HEK293 (cell line): ENCODE results near the gene HS3ST3A1.
A peak's percentile ranks its signal among the peaks of the same experiment; 100 is the strongest.

Source experiments
- CTCF ChIA-PET: fragments of 350-600 bp; formaldehyde crosslinking; extraction: SDS; loops from one replicate; lab custom pipeline; 2021; ENCODE audit warnings: antibody characterized with exemption; lab: Yijun Ruan, JAX
- POLR2A ChIA-PET: fragments of 300-600 bp; formaldehyde crosslinking; extraction: SDS; loops from one replicate; lab custom pipeline; 2020; ENCODE audit warnings: antibody characterized with exemption, inconsistent platforms; lab: Yijun Ruan, JAX
- H3K27ac ChIP-seq: fragments of 200-500 bp; sonication (Bioruptor generic); 2 replicates; pipeline ENCODE4 v1.5.1; 2014; ENCODE audit warnings: low read depth, low read length, control low read depth, inconsistent platforms; ENCODE audit errors: extremely low read depth
- H3K36me3 ChIP-seq, 2 experiments: fragments of 200-500 bp in 1 of 2; sonication (Bioruptor generic) in 1 of 2; 1 replicate in 1 of 2; 2 replicates in 1 of 2; pipeline ENCODE4 v1.5.1; 2014 to 2017; ENCODE audit warnings: inconsistent platforms in 2 of 2, low read length in 2 of 2; ENCODE audit not compliant: control insufficient read depth in 2 of 2, insufficient read depth in 1 of 2
- H3K4me1 ChIP-seq: fragments of 200-500 bp; sonication (Bioruptor generic); 2 replicates; pipeline ENCODE4 v1.5.1; 2014; ENCODE audit warnings: mild to moderate bottlenecking, low read length, inconsistent platforms; ENCODE audit not compliant: control insufficient read depth, insufficient read depth
- H3K4me3 ChIP-seq: 2 replicates; pipeline ENCODE4 v1.5.1; 2011; ENCODE audit warnings: low read depth, mild to moderate bottlenecking, control low read depth, low read length, moderate library complexity
- H3K9me3 ChIP-seq: fragments of 200-500 bp; sonication (Bioruptor generic); 2 replicates; pipeline ENCODE4 v1.5.1; 2014; ENCODE audit warnings: low read depth, low read length, inconsistent platforms; ENCODE audit not compliant: control insufficient read depth, insufficient read depth
- BCL6B ChIP-seq: fragments of 450-650 bp; formaldehyde crosslinking; IDR thresholded peaks from 2 replicates; pipeline ENCODE4 v1.5.1; 2017; ENCODE audit warnings: missing biosample characterization, missing genetic modification characterization
- FEZF1 ChIP-seq: fragments of 450-650 bp; formaldehyde crosslinking; IDR thresholded peaks from 2 replicates; pipeline ENCODE4 v1.5.1; 2016; ENCODE audit warnings: missing biosample characterization, missing genetic modification characterization
- HIC1 ChIP-seq: fragments of 450-650 bp; formaldehyde crosslinking; IDR thresholded peaks from 2 replicates; pipeline ENCODE4 v1.5.1; 2016; ENCODE audit warnings: missing biosample characterization, missing genetic modification characterization
- KLF16 ChIP-seq: fragments of 450-650 bp; formaldehyde crosslinking; IDR thresholded peaks from 2 replicates; pipeline ENCODE4 v1.5.1; 2017; ENCODE audit warnings: missing biosample characterization, missing genetic modification characterization
- MZF1 ChIP-seq: fragments of 450-650 bp; formaldehyde crosslinking; IDR thresholded peaks from 2 replicates; pipeline ENCODE4 v1.5.1; 2017; ENCODE audit warnings: missing biosample characterization, missing genetic modification characterization, borderline replicate concordance
- PRDM6 ChIP-seq: fragments of 450-650 bp; formaldehyde crosslinking; IDR thresholded peaks from 2 replicates; pipeline ENCODE4 v1.5.1; 2017; ENCODE audit warnings: missing biosample characterization, missing genetic modification characterization
- SETDB1 ChIP-seq: IDR thresholded peaks from one replicate; pipeline ENCODE4 v1.6.1; 2017; ENCODE audit warnings: mild to moderate bottlenecking, low read length, moderate library complexity, mixed read lengths; ENCODE audit not compliant: insufficient read length
- SP7 ChIP-seq: fragments of 450-650 bp; formaldehyde crosslinking; IDR thresholded peaks from 2 replicates; pipeline ENCODE4 v1.5.1; 2016; ENCODE audit warnings: missing biosample characterization, missing genetic modification characterization
- WT1 ChIP-seq: fragments of 450-650 bp; formaldehyde crosslinking; IDR thresholded peaks from 2 replicates; pipeline ENCODE4 v1.5.1; 2016; ENCODE audit warnings: missing biosample characterization, missing genetic modification characterization
- YY2 ChIP-seq: fragments of 450-650 bp; formaldehyde crosslinking; IDR thresholded peaks from 2 replicates; pipeline ENCODE4 v1.5.1; 2016; ENCODE audit warnings: missing biosample characterization, missing genetic modification characterization
- ZBTB17 ChIP-seq: fragments of 450-650 bp; formaldehyde crosslinking; IDR thresholded peaks from 2 replicates; pipeline ENCODE4 v1.5.1; 2016; ENCODE audit warnings: missing biosample characterization, missing genetic modification characterization
- ZBTB48 ChIP-seq: fragments of 450-650 bp; formaldehyde crosslinking; IDR thresholded peaks from 2 replicates; pipeline ENCODE4 v1.5.1; 2016; ENCODE audit warnings: missing biosample characterization, missing genetic modification characterization
- ZFHX2 ChIP-seq: fragments of 450-650 bp; formaldehyde crosslinking; conservative IDR thresholded peaks from 2 replicates; pipeline ENCODE4 v1.5.1; 2016; ENCODE audit warnings: missing biosample characterization, missing genetic modification characterization
- ZNF10 ChIP-seq: fragments of 450-650 bp; formaldehyde crosslinking; IDR thresholded peaks from 2 replicates; pipeline ENCODE4 v1.5.1; 2017; ENCODE audit warnings: missing biosample characterization, missing genetic modification characterization
- ZNF112 ChIP-seq: fragments of 450-650 bp; formaldehyde crosslinking; IDR thresholded peaks from 2 replicates; pipeline ENCODE4 v1.5.0; 2017; ENCODE audit warnings: missing biosample characterization, missing genetic modification characterization
- ZNF16 ChIP-seq: fragments of 450-650 bp; formaldehyde crosslinking; IDR thresholded peaks from 2 replicates; pipeline ENCODE4 v1.5.1; 2016; ENCODE audit warnings: low read depth, missing biosample characterization, missing genetic modification characterization
- ZNF184 ChIP-seq: fragments of 450-650 bp; IDR thresholded peaks from 2 replicates; pipeline ENCODE4 v1.5.1; 2018; ENCODE audit warnings: missing biosample characterization, mild to moderate bottlenecking, missing genetic modification characterization
- ZNF239 ChIP-seq: fragments of 450-650 bp; formaldehyde crosslinking; IDR thresholded peaks from 2 replicates; pipeline ENCODE4 v1.5.1; 2016; ENCODE audit warnings: missing biosample characterization, missing genetic modification characterization
- ZNF292 ChIP-seq: fragments of 450-650 bp; formaldehyde crosslinking; IDR thresholded peaks from 2 replicates; pipeline ENCODE4 v1.5.1; 2016; ENCODE audit warnings: low read depth, missing biosample characterization, missing genetic modification characterization, borderline replicate concordance
- ZNF433 ChIP-seq: fragments of 450-650 bp; formaldehyde crosslinking; IDR thresholded peaks from 2 replicates; pipeline ENCODE4 v1.5.1; 2016; ENCODE audit warnings: missing biosample characterization, missing genetic modification characterization, low read depth
- ZNF544 ChIP-seq: fragments of 450-650 bp; formaldehyde crosslinking; IDR thresholded peaks from 2 replicates; pipeline ENCODE4 v1.5.0; 2017; ENCODE audit warnings: missing biosample characterization, missing genetic modification characterization
- ZNF580 ChIP-seq: fragments of 450-650 bp; formaldehyde crosslinking; IDR thresholded peaks from 2 replicates; pipeline ENCODE4 v1.5.1; 2016; ENCODE audit warnings: missing biosample characterization, missing genetic modification characterization
- ZNF596 ChIP-seq: fragments of 450-650 bp; IDR thresholded peaks from 2 replicates; pipeline ENCODE4 v1.5.0; 2018; ENCODE audit warnings: missing biosample characterization, mild to moderate bottlenecking, missing genetic modification characterization, moderate library complexity
- ZNF624 ChIP-seq: fragments of 450-650 bp; formaldehyde crosslinking; IDR thresholded peaks from 2 replicates; pipeline ENCODE4 v1.5.1; 2017; ENCODE audit warnings: missing biosample characterization, missing genetic modification characterization
- ZNF660 ChIP-seq: fragments of 450-650 bp; IDR thresholded peaks from 2 replicates; pipeline ENCODE4 v1.5.1; 2018; ENCODE audit warnings: missing biosample characterization, mild to moderate bottlenecking, missing genetic modification characterization
- ZNF701 ChIP-seq: fragments of 450-650 bp; formaldehyde crosslinking; IDR thresholded peaks from 2 replicates; pipeline ENCODE4 v1.5.1; 2016; ENCODE audit warnings: missing biosample characterization, missing genetic modification characterization
- ZNF777 ChIP-seq: fragments of 450-650 bp; formaldehyde crosslinking; IDR thresholded peaks from 2 replicates; pipeline ENCODE4 v1.5.1; 2017; ENCODE audit warnings: missing biosample characterization, missing genetic modification characterization, borderline replicate concordance
- ZNF791 ChIP-seq: fragments of 450-650 bp; formaldehyde crosslinking; IDR thresholded peaks from 2 replicates; pipeline ENCODE4 v1.5.1; 2016; ENCODE audit warnings: missing biosample characterization, missing genetic modification characterization
- ZNF792 ChIP-seq: fragments of 450-650 bp; formaldehyde crosslinking; IDR thresholded peaks from 2 replicates; pipeline ENCODE4 v1.5.1; 2016; ENCODE audit warnings: missing biosample characterization, missing genetic modification characterization

The HS3ST3A1 gene

GRCh38 chr17:13478326-13478830, 123.4 kb downstream of the HS3ST3A1 start:
- TF ChIP-seq ZNF624 (tag by site-specific recombination) (no peak), ZNF596 (tag by site-specific recombination) (peak; percentile 67; the same call in 1 of the 2 replicates)
- no peaks in the 10 kb centered on the region for H3K36me3 ChIP-seq
- POLR2A ChIA-PET = no interaction called here
- H3K27ac ChIP-seq = no peak overlapping the region
- peaks cover 19% of the 10 kb centered on the region for H3K4me1 ChIP-seq
- H3K4me3 ChIP-seq = no peak overlapping the region
- no peaks in the 10 kb centered on the region for H3K9me3 ChIP-seq
- CTCF ChIA-PET = interaction anchor here (0.5 to 0.7 kb wide), 3 partner anchors 102 to 273 kb away, joined by 3 read pairs; no protein-coding TSS in a partner anchor

- Histone ChIP-seq H3K36me3 (no peaks in the 10 kb centered on the region), H3K4me3 (no peak overlapping the region), H3K4me1 (peaks cover 19% of the 10 kb centered on the region), H3K27ac (no peak overlapping the region), H3K9me3 (no peaks in the 10 kb centered on the region)
- ChIA-PET CTCF (no interaction called here), POLR2A (no interaction called here)
- TF ChIP-seq YY2 (tag by site-specific recombination) (no peak), SP7 (tag by site-specific recombination) (0 out of 2 replicates have a peak, but pooled peaks have one; percentile 23), WT1 (tag by site-specific recombination) (no peak), PRDM6 (peak; percentile 44), FEZF1 (tag by site-specific recombination) (no peak), ZBTB17 (tag by site-specific recombination) (no peak), ZNF777 (no peak), ZNF112 (no peak), ZNF792 (tag by site-specific recombination) (no peak), ZNF292 (tag by site-specific recombination) (no peak), ZNF184 (tag by site-specific recombination) (no peak), ZNF544 (tag by site-specific recombination) (no peak), ZNF660 (tag by site-specific recombination) (no peak), ZBTB48 (tag by site-specific recombination) (0 out of 2 replicates have a peak, but pooled peaks have one; percentile 24), ZFHX2 (tag by site-specific recombination) (no peak), SETDB1 (peak; percentile 24), ZNF10 (no peak), BCL6B (tag by site-specific recombination) (peak; percentile 76), ZNF791 (tag by site-specific recombination) (no peak), ZNF16 (tag by site-specific recombination) (no peak), ZNF701 (tag by site-specific recombination) (no peak), MZF1 (peak; percentile 93), ZNF239 (tag by site-specific recombination) (no peak), HIC1 (tag by site-specific recombination) (0 out of 2 replicates have a peak, but pooled peaks have one; percentile 10), ZNF433 (tag by site-specific recombination) (no peak), ZNF580 (tag by site-specific recombination) (no peak), KLF16 (no peak)
Measured at GRCh38 chr17:13477180-13477611, 124.5 kb downstream of the HS3ST3A1 start.
